Astrocyte (in vitro differentiated cells and primary cell): Measurements from ENCODE around the gene ABCC2.

Experiments used
- EZH2 ChIP-seq: IDR thresholded peaks from 2 replicates; pipeline ENCODE4 v1.6.1; 2012; ENCODE audit warnings: mild to moderate bottlenecking, low read length, inconsistent platforms; ENCODE audit not compliant: insufficient read depth
- TF ChIP-seq, protein P1 (sequence below): IDR thresholded peaks from 2 replicates; pipeline ENCODE4 v1.5.1; 2011; ENCODE audit warnings: low read depth, mild to moderate bottlenecking, inconsistent platforms, low read length, moderate library complexity; ENCODE audit not compliant: insufficient read depth

DNA sequence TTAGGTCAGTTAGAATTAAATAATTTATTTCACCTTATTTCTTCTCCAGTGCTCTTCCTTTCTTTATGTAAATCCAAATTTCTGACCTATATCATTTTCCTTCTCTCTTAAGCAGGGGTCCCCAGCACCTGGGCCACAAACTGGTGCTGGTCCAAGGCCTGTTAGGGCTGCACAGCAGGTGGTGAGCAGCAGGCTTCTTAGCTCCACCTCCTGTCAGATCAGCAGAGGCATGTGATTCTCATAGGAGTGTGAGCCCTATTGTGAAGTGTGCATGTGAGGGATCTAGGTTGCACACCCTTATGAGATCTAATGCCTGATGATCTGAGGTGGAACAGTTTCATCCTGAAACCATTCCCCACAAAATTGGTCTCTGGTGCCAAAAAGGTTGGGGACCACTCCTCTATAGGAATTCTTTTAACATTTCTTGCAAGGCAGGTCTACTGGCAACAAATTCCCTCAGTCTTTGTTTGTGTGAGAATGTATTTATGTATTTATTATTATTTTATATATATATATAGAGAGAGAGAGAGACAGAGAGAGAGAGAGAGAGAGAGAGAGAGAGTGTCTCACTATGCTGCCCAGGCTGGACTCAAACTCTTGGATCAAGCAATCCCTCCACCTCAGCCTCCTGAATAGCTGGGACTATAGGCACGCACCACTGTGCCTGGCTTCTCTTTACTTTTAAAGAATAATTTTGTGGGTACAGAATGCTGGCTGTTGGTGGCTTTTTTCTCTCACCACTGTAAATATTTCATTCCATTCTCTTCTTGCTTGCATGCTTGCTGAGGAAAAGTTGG lies 4.3 kb upstream of the ABCC2 start:
- TF ChIP-seq, protein P1, sequence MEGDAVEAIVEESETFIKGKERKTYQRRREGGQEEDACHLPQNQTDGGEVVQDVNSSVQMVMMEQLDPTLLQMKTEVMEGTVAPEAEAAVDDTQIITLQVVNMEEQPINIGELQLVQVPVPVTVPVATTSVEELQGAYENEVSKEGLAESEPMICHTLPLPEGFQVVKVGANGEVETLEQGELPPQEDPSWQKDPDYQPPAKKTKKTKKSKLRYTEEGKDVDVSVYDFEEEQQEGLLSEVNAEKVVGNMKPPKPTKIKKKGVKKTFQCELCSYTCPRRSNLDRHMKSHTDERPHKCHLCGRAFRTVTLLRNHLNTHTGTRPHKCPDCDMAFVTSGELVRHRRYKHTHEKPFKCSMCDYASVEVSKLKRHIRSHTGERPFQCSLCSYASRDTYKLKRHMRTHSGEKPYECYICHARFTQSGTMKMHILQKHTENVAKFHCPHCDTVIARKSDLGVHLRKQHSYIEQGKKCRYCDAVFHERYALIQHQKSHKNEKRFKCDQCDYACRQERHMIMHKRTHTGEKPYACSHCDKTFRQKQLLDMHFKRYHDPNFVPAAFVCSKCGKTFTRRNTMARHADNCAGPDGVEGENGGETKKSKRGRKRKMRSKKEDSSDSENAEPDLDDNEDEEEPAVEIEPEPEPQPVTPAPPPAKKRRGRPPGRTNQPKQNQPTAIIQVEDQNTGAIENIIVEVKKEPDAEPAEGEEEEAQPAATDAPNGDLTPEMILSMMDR: no peak
- TF ChIP-seq EZH2: no peak
